ENCODE data around the gene PTPRE. TPM values are rescaled to one million over a fixed set of nuclear protein-coding genes. Genes with fewer than 3 reads are reported as not detected.

PTPRE gene
- total and polyA plus RNA-seq, 10 of the 15 experiments (the other 5 are each of a cell fraction or from before 2014, with no cell fraction given), result 2.9 to 7.6 (median 5.8) TPM

DNA sequence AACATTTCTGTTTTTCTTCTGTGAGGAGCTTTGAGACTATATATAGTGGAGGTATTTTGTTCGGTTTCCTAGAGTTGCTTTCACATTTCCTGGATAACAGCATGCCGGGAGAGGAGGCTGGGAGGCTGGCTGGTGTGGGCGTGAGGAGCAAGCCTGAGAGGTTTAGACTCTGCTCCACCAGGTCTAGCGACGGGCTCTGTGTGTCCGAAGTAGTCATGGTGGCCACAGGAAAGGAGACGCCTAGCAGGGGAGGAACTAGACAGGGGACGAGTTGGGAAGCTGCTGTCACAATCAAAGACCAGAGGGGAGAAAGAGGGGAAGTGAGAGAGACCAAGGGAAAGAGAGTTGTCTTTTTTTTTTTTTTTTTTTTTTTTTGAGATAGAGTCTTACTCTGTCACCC is 19.6 kb downstream of the PTPRE start:
- CTCF ChIA-PET, result no interaction called here
- no peak for TF ChIP-seq ZBTB11 (CRISPR knock-in tag; IDR thresholded peaks at IDR 0.05)
- no peak for TF ChIP-seq RAD51 (IDR thresholded peaks at IDR 0.05)
- TF ChIP-seq, protein P1, sequence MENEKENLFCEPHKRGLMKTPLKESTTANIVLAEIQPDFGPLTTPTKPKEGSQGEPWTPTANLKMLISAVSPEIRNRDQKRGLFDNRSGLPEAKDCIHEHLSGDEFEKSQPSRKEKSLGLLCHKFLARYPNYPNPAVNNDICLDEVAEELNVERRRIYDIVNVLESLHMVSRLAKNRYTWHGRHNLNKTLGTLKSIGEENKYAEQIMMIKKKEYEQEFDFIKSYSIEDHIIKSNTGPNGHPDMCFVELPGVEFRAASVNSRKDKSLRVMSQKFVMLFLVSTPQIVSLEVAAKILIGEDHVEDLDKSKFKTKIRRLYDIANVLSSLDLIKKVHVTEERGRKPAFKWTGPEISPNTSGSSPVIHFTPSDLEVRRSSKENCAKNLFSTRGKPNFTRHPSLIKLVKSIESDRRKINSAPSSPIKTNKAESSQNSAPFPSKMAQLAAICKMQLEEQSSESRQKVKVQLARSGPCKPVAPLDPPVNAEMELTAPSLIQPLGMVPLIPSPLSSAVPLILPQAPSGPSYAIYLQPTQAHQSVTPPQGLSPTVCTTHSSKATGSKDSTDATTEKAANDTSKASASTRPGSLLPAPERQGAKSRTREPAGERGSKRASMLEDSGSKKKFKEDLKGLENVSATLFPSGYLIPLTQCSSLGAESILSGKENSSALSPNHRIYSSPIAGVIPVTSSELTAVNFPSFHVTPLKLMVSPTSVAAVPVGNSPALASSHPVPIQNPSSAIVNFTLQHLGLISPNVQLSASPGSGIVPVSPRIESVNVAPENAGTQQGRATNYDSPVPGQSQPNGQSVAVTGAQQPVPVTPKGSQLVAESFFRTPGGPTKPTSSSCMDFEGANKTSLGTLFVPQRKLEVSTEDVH (IDR thresholded peaks at IDR 0.05; ENCODE audit: low read depth, partially characterized antibody), result no peak
- no peak for TF ChIP-seq LARP7 (IDR thresholded peaks at IDR 0.05)
- TF ChIP-seq REST (IDR thresholded peaks at IDR 0.05; ENCODE audit: low read depth, low read length), result no peak
- TF ChIP-seq NR2C2 (IDR thresholded peaks at IDR 0.05; ENCODE audit: borderline replicate concordance, control insufficient read depth, insufficient read length, low read depth), result no peak
- no peak for TF ChIP-seq MAX (IDR thresholded peaks at IDR 0.05; ENCODE audit: low read depth, low read length)
- TF ChIP-seq HDAC6 (IDR thresholded peaks at IDR 0.05; ENCODE audit: unreplicated experiment), result no peak
- no peak for TF ChIP-seq NRF1 (conservative IDR thresholded peaks at IDR 0.05; ENCODE audit: low read depth, low read length)
- TF ChIP-seq, protein P2, sequence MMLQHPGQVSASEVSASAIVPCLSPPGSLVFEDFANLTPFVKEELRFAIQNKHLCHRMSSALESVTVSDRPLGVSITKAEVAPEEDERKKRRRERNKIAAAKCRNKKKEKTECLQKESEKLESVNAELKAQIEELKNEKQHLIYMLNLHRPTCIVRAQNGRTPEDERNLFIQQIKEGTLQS (IDR thresholded peaks at IDR 0.05; ENCODE audit: borderline replicate concordance, extremely low read depth, low read depth, low read length), result no peak
- TF ChIP-seq ZNF217 (IDR thresholded peaks at IDR 0.05), result no peak
- no peak for TF ChIP-seq KLF5 (IDR thresholded peaks at IDR 0.05; ENCODE audit: partially characterized antibody)
- no peak for TF ChIP-seq BRCA1 (IDR thresholded peaks at IDR 0.05; ENCODE audit: low read depth, low read length)
- TF ChIP-seq CREM (IDR thresholded peaks at IDR 0.05; ENCODE audit: low read depth), result no peak
- no peak for TF ChIP-seq CEBPB (IDR thresholded peaks at IDR 0.05; ENCODE audit: borderline replicate concordance in 1 of 2, low read depth in 2 of 2, low read length in 2 of 2)

More for the DNA sequence above, 19.6 kb downstream of the PTPRE start:
- Histone ChIP-seq H3K9me3 (replicated peaks; ENCODE audit: control insufficient read depth, insufficient read depth, low read length) (no peaks in the 10 kb centered on the region), H3K9ac (ENCODE audit: control insufficient read depth, insufficient read depth, low read length) (no peak overlapping the region), H4K20me1 (ENCODE audit: control insufficient read depth, insufficient read depth) (no peaks in the 10 kb centered on the region), H3K4me3 (no peak overlapping the region), H3K36me3 (ENCODE audit: control insufficient read depth in 2 of 2, insufficient read depth in 2 of 2, low read length in 1 of 2) (no peaks in the 10 kb centered on the region), H3K27ac (ENCODE audit: control insufficient read depth, insufficient read depth) (no peak overlapping the region), H3K4me2 (ENCODE audit: control insufficient read depth, insufficient read depth) (no peak overlapping the region), H3K27me3 (replicated peaks in 1 of 2; ENCODE audit: control insufficient read depth in 2 of 2, insufficient read depth in 2 of 2, low read length in 1 of 2) (no peaks in the 10 kb centered on the region), H3K79me2 (ENCODE audit: control insufficient read depth, insufficient read depth, low read length) (no peaks in the 10 kb centered on the region), H2AFZ (ENCODE audit: control insufficient read depth, low read depth, low read length) (no peak overlapping the region), H3K4me1 (ENCODE audit: control insufficient read depth, insufficient read depth, low read length) (no peaks in the 10 kb centered on the region)
- in situ Hi-C loops (cut with MboI) (no loop called here), intact Hi-C loops (cut with micrococcal nuclease; ENCODE audit: unreplicated experiment) (no loop called here)
- POLR2A ChIA-PET, result no interaction called here
- no TSS peak for BruUV-seq (replicated peaks)
- SMC1A ChIA-PET (ENCODE audit: uncharacterized antibody, unreplicated experiment), result no interaction called here
- FAIRE-seq, result no peak
- no peak for ATAC-seq
- RAD21 ChIA-PET (ENCODE audit: unreplicated experiment), result no interaction called here
- WGBS (ENCODE audit: insufficient coverage, insufficient replicate concordance, low lambda C conversion rate, missing lambda C conversion rate), result 12% methylated on average over 8 of the region's 8 CpGs
- DNase-seq (ENCODE audit: low read depth, low spot score), result no peak
